Measurements from ENCODE around the gene MKLN1.

DNA sequence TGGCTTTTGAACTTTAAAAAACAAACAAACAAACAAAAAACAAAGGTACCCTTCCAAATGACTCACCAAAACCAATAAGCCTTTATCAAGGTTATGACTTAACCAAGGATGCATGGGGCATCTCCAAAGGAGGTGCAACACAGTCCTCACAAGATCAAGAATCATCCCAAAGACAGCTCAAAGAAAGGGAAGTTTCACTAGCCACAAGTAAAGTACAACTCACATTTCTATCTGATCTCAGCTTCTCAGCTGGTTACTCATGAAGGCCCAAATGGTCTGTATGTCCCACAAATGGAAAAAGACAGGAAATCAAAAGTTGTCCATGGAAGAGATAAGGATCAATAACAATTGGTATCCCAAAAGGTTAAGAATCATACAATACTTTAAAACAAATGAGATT is 6.0 kb upstream of the MKLN1 start:
- TF ChIP-seq, protein P1, sequence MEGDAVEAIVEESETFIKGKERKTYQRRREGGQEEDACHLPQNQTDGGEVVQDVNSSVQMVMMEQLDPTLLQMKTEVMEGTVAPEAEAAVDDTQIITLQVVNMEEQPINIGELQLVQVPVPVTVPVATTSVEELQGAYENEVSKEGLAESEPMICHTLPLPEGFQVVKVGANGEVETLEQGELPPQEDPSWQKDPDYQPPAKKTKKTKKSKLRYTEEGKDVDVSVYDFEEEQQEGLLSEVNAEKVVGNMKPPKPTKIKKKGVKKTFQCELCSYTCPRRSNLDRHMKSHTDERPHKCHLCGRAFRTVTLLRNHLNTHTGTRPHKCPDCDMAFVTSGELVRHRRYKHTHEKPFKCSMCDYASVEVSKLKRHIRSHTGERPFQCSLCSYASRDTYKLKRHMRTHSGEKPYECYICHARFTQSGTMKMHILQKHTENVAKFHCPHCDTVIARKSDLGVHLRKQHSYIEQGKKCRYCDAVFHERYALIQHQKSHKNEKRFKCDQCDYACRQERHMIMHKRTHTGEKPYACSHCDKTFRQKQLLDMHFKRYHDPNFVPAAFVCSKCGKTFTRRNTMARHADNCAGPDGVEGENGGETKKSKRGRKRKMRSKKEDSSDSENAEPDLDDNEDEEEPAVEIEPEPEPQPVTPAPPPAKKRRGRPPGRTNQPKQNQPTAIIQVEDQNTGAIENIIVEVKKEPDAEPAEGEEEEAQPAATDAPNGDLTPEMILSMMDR (conservative IDR thresholded peaks at IDR 0.05; ENCODE audit: low read depth, low read length): no peak
- no peak for TF ChIP-seq CEBPB (IDR thresholded peaks at IDR 0.05; ENCODE audit: low read depth, low read length)
- no peak for TF ChIP-seq ELK1 (IDR thresholded peaks at IDR 0.05; ENCODE audit: borderline replicate concordance, low read depth, low read length)
- no peak for TF ChIP-seq MXI1 (IDR thresholded peaks at IDR 0.05; ENCODE audit: borderline replicate concordance, low read depth, low read length)
- no peak for TF ChIP-seq SMC3 (IDR thresholded peaks at IDR 0.05; ENCODE audit: low read depth, low read length)
- no peak for TF ChIP-seq POLR2A (IDR thresholded peaks at IDR 0.05; ENCODE audit: low read depth, low read length)
